8988T (cell line): ENCODE results near the gene BSN.
A peak's percentile ranks its signal among the peaks of the same experiment; 100 is the strongest.
"Not testable (repeated sequence)": the region's sequence is repeated elsewhere in the genome, so short reads cannot be mapped to it uniquely, and the experiment has no call there.

ENCODE experiments used
- DNase-seq: peaks from one replicate; pipeline ENCODE4 v3.0.0; 2011

BSN gene

GRCh38 chr3:49535971-49536874 is 18.1 kb upstream of the BSN start:
- DNase-seq, result no peak

GRCh38 chr3:49536875-49537533 is 17.3 kb upstream of the BSN start:
- DNase-seq, result no peak

GRCh38 chr3:49539659-49540560 is 14.4 kb upstream of the BSN start:
- DNase-seq, result peak; percentile 89

- DNase-seq, result no peak
Measured at GRCh38 chr3:49552087-49552486, 2.2 kb upstream of the BSN start.

DNA sequence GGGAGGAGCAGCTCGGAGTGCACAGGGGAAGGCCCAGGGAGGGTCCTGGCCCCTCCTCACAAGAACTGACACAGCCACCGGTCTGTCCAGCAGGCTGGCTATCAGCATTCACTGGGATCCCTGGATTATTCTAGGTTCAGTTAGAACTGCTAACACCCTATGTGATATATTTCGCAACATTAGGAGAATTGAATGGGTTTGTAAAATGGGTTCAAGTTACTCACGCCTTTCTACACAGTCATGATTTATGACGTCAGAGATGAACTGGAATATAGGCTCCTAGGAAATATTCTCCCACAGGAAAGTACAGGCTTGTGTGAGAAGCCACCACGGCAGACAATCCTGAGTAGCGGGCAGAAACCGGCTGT is 969 bp upstream of the BSN start:
- no peak for DNase-seq

DNA sequence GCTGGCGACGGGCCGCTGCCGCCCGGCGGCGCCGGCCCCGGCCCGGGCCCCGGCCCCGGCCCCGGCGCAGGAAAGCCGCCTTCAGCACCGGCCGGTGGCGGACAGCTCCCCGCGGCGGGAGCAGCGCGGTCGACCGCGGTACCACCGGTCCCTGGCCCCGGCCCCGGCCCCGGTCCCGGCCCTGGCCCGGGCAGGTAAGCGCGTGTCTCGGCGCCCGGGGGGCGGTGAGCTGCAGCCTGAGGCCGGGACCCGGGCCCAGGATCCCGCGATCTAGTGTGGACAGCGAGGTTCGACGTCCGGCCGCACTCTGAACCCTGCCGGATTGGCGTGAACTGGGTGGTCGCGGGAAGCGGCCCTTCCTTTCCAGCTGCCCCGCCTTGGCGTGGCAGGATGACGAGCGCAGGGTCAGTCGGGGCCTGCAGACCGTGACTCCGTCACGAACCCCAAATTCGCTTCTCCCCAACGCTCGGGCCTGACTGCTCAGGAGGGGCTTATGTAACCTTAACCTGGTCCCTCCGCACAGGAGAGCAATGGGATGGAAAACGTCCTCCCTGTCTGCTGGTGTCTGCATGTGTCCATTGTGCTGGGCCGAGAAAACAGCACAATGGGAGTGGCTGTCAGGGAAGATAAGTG is 472 bp downstream of the BSN start:
- no peak for DNase-seq

DNA sequence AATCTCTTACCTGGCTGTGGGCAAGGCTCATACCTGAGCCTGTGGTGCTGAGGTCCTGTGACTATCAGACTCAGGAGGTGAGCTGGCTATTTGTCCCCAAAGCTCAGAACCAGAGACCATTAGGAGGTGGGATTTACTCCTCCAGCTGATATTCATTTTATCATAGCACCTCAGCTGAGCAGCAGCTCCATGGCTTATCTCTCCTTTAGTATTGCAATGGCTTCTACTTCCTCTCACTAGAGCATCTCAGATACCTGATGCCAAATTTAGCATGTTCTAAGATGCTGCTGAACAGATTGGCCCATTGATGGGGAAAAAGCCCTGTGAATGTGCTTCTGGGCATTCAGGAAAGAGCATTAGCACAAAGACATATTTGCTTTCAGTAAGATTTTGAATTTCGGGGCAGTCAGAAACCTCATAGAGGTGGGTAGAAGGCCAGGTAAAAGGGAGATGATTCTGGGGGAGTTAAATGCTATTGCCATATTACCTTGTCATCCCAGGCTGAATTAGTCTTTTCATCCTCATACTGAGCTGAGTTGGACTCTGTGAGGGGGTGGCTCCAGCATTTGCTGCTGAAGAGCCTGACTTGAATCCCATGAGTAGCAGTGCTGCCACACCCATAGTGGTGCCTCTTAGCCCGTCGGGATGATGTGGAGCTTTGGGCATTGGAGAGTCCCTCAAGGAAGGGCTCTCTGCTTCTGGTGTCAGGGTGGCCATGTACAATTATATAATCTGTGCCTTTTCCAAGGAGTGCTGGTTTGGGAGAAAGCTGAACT is 2.4 kb downstream of the BSN start:
- DNase-seq, result no peak

- DNase-seq, result no peak
Measured at GRCh38 chr3:49563040-49563578, 8.8 kb downstream of the BSN start.

GRCh38 chr3:49563766-49564165 is 9.5 kb downstream of the BSN start:
- no peak for DNase-seq

DNA sequence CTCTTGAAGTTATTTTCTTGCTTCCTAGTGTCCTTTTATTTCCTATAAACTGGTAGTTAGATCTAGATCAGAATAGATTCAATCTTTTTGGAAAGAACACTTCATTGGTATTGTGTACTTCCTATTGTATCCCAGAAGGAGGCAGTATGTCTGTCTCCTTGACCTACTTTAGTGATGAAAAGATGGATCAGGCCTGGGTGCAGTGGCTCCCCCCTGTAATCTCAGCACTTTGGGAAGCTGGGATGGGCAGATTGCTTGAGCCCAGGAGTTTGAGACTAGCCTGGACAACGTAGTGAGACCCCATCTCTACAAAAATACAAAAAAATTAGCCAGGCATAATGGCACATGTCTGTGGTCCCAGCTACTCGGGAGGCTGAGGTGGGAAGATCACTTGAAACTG is 12.0 kb downstream of the BSN start:
- DNase-seq, result no peak

GRCh38 chr3:49567406-49567805 is 13.1 kb downstream of the BSN start:
- DNase-seq, result no peak

GRCh38 chr3:49568965-49569364 is 14.7 kb downstream of the BSN start:
- DNase-seq, result no peak

- DNase-seq, result no peak
Measured at GRCh38 chr3:49570028-49570654, 15.9 kb downstream of the BSN start.

DNA sequence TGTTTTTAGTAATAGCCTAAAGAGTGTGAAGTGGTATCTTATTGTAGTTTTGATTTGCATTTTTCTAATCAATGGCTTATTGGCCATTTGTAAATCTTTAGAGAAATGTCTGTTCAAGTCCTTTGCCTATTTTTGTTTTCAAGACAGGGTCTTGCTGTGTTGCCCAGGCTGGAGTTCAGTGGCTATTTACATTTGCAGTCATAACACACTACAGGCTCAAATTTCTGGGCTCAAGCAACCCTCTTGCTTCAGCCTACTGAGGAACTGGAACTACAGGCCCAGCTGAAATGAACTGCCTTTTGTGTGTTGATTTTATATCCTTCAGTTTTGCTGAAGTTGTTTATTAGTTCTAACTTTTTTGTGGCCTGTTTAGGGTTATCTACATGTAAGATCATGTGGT is 27.9 kb downstream of the BSN start:
- no peak for DNase-seq

DNA sequence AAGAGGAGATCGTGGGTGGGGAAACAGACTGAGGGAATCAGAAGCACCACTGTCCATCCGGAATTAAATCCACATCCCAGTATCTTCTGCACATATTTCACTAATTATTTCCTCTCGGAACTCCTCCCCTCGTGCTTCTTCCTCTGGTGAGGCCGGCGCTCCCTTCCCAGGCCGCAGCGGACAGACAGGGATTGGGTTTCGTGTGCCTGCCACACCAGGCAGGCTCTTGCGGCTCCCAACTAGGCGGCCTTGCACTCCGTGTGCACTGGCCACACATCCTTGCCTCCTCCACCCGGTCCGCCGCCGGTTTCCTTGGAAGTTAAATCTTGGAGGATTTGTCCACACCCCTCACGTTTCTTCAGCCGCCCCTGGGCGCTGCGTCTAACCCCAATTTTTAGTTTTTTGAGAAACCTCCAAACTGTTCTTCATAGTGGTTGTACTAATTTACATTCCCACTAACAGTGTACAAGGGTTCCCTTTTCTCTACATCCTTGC is 31.0 kb downstream of the BSN start:
- not testable (repeated sequence) for DNase-seq

GRCh38 chr3:49591615-49592014 is 37.3 kb downstream of the BSN start:
- no peak for DNase-seq

- DNase-seq, result no peak
Measured at GRCh38 chr3:49593041-49593440, 38.8 kb downstream of the BSN start.

DNA sequence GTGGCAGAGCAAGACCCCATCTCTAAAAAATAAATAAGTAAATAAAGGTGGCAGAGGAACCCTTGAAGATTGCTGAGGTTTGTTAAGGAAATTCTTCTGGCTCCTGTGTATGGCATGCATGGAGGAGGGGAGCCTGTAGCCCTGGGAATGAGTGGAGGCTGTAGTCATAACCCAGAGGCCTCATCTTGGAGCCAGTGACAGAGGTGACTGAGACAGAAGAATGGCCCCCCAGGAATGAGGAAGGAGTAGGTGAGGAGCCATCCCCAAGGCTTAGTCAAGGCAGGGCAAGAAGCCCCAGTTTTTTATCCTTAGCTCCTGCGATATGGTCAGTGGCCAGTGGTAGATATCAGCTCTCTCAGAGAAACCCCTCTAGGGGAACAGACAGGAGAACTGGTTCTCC is 46.5 kb downstream of the BSN start:
- no peak for DNase-seq

GRCh38 chr3:49601358-49602048 is 47.2 kb downstream of the BSN start:
- no peak for DNase-seq

GRCh38 chr3:49602049-49602554 is 47.8 kb downstream of the BSN start:
- DNase-seq, result no peak
